Measurements from ENCODE around the gene RNU7-1.

DNA sequence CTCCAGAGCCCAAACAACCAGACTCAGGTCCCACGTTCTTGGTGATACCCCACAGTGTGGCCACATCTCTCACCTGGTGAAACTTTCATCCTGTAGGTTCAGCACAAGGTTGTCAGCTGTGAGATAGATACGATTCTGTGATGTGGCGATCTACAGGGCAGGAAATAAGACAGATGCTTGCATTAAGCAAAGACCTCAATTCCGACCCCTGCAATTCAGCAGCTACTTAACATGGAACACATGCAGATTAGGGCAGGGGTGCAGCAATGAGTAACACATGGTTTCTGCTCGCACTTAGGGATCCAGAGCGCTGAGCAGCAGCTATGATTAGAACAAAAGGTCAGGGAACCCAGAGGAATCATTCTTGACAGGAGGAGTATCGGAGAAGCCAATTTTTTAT, 22.7 kb downstream of the RNU7-1 start:
- TF ChIP-seq POLR2A (IDR thresholded peaks at IDR 0.05), result no peak
- TF ChIP-seq, protein P1, sequence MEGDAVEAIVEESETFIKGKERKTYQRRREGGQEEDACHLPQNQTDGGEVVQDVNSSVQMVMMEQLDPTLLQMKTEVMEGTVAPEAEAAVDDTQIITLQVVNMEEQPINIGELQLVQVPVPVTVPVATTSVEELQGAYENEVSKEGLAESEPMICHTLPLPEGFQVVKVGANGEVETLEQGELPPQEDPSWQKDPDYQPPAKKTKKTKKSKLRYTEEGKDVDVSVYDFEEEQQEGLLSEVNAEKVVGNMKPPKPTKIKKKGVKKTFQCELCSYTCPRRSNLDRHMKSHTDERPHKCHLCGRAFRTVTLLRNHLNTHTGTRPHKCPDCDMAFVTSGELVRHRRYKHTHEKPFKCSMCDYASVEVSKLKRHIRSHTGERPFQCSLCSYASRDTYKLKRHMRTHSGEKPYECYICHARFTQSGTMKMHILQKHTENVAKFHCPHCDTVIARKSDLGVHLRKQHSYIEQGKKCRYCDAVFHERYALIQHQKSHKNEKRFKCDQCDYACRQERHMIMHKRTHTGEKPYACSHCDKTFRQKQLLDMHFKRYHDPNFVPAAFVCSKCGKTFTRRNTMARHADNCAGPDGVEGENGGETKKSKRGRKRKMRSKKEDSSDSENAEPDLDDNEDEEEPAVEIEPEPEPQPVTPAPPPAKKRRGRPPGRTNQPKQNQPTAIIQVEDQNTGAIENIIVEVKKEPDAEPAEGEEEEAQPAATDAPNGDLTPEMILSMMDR (IDR thresholded peaks at IDR 0.05), result no peak
